Lung (tissue), 12 donors: Measurements from ENCODE around the gene GNA14. TPM values are rescaled to one million over a fixed set of nuclear protein-coding genes. Genes with fewer than 3 reads are reported as not detected.

Experiments used
- ATAC-seq: fragments of 200-7000 bp; cut with Tn5 transposase; one replicate; pipeline ENCODE4 v1.9.1; 2020; ENCODE audit warnings: moderate number of reproducible peaks; ENCODE audit not compliant: insufficient read depth, low FRiP score
- DNase-seq, 3 donors: peaks; one replicate each; pipeline ENCODE4 v3.0.0-alpha.2; 2013 to 2017
- H3K27ac ChIP-seq, 2 donors: one replicate each; pipeline ENCODE4 v1.5.1; 2013; ENCODE audit warnings: mild to moderate bottlenecking in 2 of 2, moderate library complexity in 2 of 2, control low read depth in 1 of 2, inconsistent platforms in 1 of 2, low read depth in 1 of 2, low read length in 1 of 2
- H3K27me3 ChIP-seq, 3 donors: one replicate each; pipeline ENCODE4 v1.5.1; 2013; ENCODE audit warnings: low read length in 2 of 3; ENCODE audit not compliant: control insufficient read depth in 3 of 3, insufficient read depth in 3 of 3
- H3K36me3 ChIP-seq, 4 donors: one replicate each; pipeline ENCODE4 v1.5.1; 2013; ENCODE audit warnings: low read length in 4 of 4, mild to moderate bottlenecking in 1 of 4, moderate library complexity in 1 of 4; ENCODE audit not compliant: control insufficient read depth in 4 of 4, insufficient read depth in 4 of 4
- H3K4me1 ChIP-seq, 5 donors: one replicate each; pipeline ENCODE4 v1.5.1; 2013; ENCODE audit warnings: low read length in 5 of 5, mild to moderate bottlenecking in 2 of 5, moderate library complexity in 1 of 5; ENCODE audit not compliant: control insufficient read depth in 5 of 5, insufficient read depth in 5 of 5
- H3K4me3 ChIP-seq: one replicate; pipeline ENCODE4 v1.5.1; 2013; ENCODE audit warnings: mild to moderate bottlenecking, control low read depth, moderate library complexity
- H3K9ac ChIP-seq, 2 donors: one replicate each; pipeline ENCODE4 v1.5.1; 2013; ENCODE audit warnings: low read length in 2 of 2, control low read depth in 1 of 2; ENCODE audit not compliant: insufficient read depth in 1 of 2
- H3K9me3 ChIP-seq, 4 donors: one replicate each; pipeline ENCODE4 v1.5.1; 2013; ENCODE audit warnings: low read length in 3 of 4, mild to moderate bottlenecking in 1 of 4, moderate library complexity in 1 of 4; ENCODE audit not compliant: control insufficient read depth in 4 of 4, insufficient read depth in 3 of 4
- WGBS, 2 donors: extraction: QIAGEN DNeasy Blood & Tissue Kit; methylation state at CpG; one replicate each; pipeline ENCODE4 v1.1.7; 2013; 5-methylcytosine and 5-hydroxymethylcytosine counted together
- polyA plus RNA-seq, 2 donors: library from polyadenylated mRNA; stranded (reverse); fragments of 200-250 nt; gene quantifications; one replicate each; pipeline ENCODE4 v1.2.1, GENCODE V29; 2013
- total RNA-seq, 2 donors: library from RNA; depleted of rRNA in 1 of 2; stranded (reverse); fragments of >200 nt in 1 of 2; gene quantifications; one replicate each; pipeline ENCODE4 v1.2.1, GENCODE V29; 2014 to 2021
- TF ChIP-seq, protein P1 (sequence below): IDR thresholded peaks from 2 replicates; pipeline ENCODE4 v1.5.1; 2012; ENCODE audit warnings: mild to moderate bottlenecking; ENCODE audit errors: control extremely low read depth, extremely low read depth
- donor health status: control.
- donor health status: control.
- donor health status: Bipolar disorder and iron deficiency.
- donor health status: healthy.
- donor health status: DM: yes; HTN: yes; CAD: no.

The GNA14 gene
- total and polyA plus RNA-seq, 4 donors: 4.1 to 15.1 (median 11.3) TPM

- WGBS, 2 donors: 67 to 76% methylated on average over 1 of the region's 1 CpG
- Histone ChIP-seq H3K27me3 (no peaks in the 10 kb centered on the region), H3K27ac (no peak overlapping the region)
These were observed 91.7 kb downstream of the GNA14 start for GRCh38 chr9:77556396-77556795.

DNA sequence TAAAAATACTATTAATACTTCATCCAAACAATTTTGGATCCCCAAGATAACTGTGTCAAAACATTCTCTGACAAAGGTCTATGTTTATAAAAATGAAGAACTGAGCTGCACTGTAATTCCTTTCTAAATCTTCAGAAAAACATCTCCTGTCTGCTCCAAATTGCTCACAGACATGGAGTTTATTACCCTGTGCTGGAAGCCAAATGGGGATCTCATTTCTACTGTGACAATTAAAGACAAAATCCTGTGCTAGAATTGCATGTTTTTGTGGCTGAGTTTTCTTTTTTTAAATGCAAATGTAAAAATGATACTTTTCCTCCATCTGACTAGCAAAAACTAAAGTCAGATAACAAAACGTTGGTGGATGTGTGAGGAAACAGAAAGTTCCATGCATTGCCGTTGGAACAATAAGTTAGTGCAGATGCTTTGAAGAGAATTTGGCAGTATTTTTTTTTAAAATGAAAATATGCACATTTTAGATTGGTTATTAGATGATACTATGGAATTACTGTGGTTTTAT is 93.5 kb downstream of the GNA14 start:
- TF ChIP-seq, protein P1, sequence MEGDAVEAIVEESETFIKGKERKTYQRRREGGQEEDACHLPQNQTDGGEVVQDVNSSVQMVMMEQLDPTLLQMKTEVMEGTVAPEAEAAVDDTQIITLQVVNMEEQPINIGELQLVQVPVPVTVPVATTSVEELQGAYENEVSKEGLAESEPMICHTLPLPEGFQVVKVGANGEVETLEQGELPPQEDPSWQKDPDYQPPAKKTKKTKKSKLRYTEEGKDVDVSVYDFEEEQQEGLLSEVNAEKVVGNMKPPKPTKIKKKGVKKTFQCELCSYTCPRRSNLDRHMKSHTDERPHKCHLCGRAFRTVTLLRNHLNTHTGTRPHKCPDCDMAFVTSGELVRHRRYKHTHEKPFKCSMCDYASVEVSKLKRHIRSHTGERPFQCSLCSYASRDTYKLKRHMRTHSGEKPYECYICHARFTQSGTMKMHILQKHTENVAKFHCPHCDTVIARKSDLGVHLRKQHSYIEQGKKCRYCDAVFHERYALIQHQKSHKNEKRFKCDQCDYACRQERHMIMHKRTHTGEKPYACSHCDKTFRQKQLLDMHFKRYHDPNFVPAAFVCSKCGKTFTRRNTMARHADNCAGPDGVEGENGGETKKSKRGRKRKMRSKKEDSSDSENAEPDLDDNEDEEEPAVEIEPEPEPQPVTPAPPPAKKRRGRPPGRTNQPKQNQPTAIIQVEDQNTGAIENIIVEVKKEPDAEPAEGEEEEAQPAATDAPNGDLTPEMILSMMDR: no peak
- Histone ChIP-seq H3K4me3 (no peak overlapping the region), H3K27ac (no peak overlapping the region), H3K9ac (no peak overlapping the region), H3K4me1 (peaks cover 0 to 5% (median 0%) of the 10 kb centered on the region in 5 donors), H3K9me3 (no peaks in the 10 kb centered on the region), H3K27me3 (no peaks in the 10 kb centered on the region), H3K36me3 (no peaks in the 10 kb centered on the region)
- peak in 2 of 3 donors; percentile 33 to 47 for DNase-seq
- WGBS, 2 donors: 40 to 62% methylated on average over 2 of the region's 2 CpGs
- ATAC-seq: no peak

More at GRCh38 chr9:77556396-77556795, 91.7 kb downstream of the GNA14 start:
- DNase-seq (no peak), ATAC-seq (no peak)
- Histone ChIP-seq H3K36me3 (no peaks in the 10 kb centered on the region), H3K4me1 (peaks cover 0 to 5% (median 0%) of the 10 kb centered on the region in 5 donors), H3K9ac (no peak overlapping the region), H3K4me3 (no peak overlapping the region), H3K9me3 (no peaks in the 10 kb centered on the region)
- TF ChIP-seq, protein P1: no peak

DNA sequence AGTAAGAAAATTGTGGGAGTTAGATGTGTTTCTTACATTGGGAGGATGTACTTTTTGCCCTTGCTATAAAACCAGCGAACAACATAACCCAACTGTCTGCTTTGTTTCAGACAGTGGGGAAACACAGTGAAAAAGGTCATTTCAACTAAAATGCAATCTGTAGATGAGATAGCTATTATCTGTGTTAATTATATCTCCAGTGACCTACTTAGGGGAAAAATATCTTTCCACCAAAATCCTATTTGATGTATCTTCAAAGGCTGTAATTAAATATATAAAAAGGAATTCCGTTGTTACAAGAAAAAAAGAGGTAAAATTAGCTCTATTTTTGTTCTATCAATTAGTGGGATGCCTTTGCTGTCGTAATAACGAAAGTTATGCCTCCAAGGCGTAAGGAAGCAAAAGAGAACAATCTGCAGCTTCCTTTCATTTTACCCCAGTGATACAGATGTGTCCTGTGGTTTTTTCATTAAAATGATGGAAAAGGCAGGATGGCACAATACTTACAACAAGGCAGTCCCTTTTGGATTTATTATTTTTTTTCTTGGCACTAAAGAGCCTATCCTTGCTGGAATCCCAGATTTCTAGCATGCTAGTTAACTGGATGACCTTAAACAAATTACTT is 100.9 kb downstream of the GNA14 start:
- Histone ChIP-seq H3K9ac (no peak overlapping the region), H3K36me3 (peaks cover 0 to 3% (median 0%) of the 10 kb centered on the region in 4 donors), H3K27ac (no peak overlapping the region), H3K4me1 (peaks cover 0 to 2% (median 0%) of the 10 kb centered on the region in 5 donors), H3K4me3 (no peak overlapping the region), H3K9me3 (peaks cover 0 to 5% (median 0%) of the 10 kb centered on the region in 4 donors), H3K27me3 (no peaks in the 10 kb centered on the region)
- ATAC-seq (no peak), DNase-seq (no peak)
- TF ChIP-seq, protein P1: no peak
- 74 to 84% methylated on average over 5 of the region's 5 CpGs for WGBS, 2 donors
